Prostate gland (tissue), 2 donors: ENCODE measurements around the gene ENPEP.

Source experiments
- POLR2A ChIP-seq: fragments of 450-650 bp; IDR thresholded peaks from one replicate; pipeline ENCODE4 v1.6.1; 2016; ENCODE audit warnings: antibody characterized with exemption, mild to moderate bottlenecking
- TF ChIP-seq, protein P1 (sequence below), 4 experiments: fragments of 200-600 bp in 2 of 4; fragments of 450-650 bp in 2 of 4; sonication (generic) in 2 of 4; IDR thresholded peaks; 1 replicate in 3 of 4; 2 replicates in 1 of 4; pipeline ENCODE4 v1.5.1; 2016 to 2019; ENCODE audit warnings: antibody characterized with exemption in 4 of 4, mild to moderate bottlenecking in 2 of 4, moderate library complexity in 2 of 4

DNA sequence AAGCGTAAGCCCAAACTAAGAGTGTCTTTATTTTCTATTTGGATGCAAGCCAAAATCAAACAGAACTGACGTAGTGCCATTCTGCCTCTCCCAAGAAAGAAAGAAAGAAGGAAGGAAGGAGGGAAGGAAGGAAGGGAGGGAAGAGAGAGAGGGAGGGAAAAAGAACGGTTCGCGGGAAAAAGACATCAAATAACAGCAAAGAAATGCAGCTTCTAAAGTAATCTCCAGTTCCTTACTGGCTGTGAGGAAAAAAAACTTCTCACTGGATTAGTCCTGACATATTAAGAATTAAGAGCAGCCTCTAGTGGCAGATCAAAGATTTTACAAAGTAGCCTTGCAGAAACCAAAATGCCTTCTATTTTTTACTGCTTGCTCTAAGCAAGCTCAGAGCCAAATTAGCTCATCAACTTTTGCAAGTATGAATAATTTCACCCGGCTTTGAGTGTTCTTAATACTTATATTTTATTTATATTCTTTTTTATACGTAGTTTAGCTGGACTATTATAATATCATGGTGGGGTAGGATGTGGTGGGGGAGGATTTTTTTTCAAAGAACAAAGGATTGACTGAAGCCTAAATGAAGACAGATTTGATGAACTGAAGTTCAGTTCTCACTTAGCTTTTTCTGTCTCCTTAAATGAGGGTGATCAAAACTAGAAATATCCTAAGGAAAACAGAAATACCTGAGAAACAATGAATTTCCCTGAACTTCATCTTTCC is 110.3 kb downstream of the ENPEP start:
- TF ChIP-seq, protein P1, sequence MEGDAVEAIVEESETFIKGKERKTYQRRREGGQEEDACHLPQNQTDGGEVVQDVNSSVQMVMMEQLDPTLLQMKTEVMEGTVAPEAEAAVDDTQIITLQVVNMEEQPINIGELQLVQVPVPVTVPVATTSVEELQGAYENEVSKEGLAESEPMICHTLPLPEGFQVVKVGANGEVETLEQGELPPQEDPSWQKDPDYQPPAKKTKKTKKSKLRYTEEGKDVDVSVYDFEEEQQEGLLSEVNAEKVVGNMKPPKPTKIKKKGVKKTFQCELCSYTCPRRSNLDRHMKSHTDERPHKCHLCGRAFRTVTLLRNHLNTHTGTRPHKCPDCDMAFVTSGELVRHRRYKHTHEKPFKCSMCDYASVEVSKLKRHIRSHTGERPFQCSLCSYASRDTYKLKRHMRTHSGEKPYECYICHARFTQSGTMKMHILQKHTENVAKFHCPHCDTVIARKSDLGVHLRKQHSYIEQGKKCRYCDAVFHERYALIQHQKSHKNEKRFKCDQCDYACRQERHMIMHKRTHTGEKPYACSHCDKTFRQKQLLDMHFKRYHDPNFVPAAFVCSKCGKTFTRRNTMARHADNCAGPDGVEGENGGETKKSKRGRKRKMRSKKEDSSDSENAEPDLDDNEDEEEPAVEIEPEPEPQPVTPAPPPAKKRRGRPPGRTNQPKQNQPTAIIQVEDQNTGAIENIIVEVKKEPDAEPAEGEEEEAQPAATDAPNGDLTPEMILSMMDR (IDR thresholded peaks at IDR 0.05): peak in 1 of 4 experiments; percentile 17
- no peak for TF ChIP-seq POLR2A
